ENCODE results near the gene CARMIL1. TPM values are rescaled to one million over a fixed set of nuclear protein-coding genes. Genes with fewer than 3 reads are reported as not detected.

Gene CARMIL1
- total RNA-seq, 1 donor from 2014 or later: 19.6 TPM

DNA sequence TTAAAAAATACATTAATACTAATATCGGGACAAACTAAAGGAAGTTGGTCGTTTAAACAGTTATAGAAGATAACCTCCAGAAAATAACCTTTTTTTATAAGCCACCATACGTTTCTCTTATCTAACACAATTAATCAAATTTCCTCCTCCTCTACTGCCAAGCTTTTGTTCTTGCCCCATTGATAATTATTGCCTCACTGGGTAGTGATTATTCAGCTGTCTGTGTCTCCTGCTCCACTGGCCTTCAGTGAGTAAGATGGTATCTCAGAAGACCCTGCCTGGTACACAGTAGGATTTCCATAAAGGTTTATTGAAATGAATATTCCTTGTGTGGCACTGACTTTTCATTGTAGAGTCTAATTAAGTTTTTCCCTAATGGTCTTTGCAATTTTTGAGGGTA is 207.4 kb downstream of the CARMIL1 start:
- Histone ChIP-seq H3K27me3 (no peaks in the 10 kb centered on the region), H3K4me1 (no peaks in the 10 kb centered on the region), H3K36me3 (no peaks in the 10 kb centered on the region), H3K4me3 (no peak overlapping the region), H3K27ac (no peak overlapping the region), H3K9me3 (no peaks in the 10 kb centered on the region)
- intact Hi-C loops (cut with DNase I): no loop called here
- DNase-seq (ENCODE audit: extremely low spot score in 2 of 2): no peak
- TF ChIP-seq, protein P1, sequence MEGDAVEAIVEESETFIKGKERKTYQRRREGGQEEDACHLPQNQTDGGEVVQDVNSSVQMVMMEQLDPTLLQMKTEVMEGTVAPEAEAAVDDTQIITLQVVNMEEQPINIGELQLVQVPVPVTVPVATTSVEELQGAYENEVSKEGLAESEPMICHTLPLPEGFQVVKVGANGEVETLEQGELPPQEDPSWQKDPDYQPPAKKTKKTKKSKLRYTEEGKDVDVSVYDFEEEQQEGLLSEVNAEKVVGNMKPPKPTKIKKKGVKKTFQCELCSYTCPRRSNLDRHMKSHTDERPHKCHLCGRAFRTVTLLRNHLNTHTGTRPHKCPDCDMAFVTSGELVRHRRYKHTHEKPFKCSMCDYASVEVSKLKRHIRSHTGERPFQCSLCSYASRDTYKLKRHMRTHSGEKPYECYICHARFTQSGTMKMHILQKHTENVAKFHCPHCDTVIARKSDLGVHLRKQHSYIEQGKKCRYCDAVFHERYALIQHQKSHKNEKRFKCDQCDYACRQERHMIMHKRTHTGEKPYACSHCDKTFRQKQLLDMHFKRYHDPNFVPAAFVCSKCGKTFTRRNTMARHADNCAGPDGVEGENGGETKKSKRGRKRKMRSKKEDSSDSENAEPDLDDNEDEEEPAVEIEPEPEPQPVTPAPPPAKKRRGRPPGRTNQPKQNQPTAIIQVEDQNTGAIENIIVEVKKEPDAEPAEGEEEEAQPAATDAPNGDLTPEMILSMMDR (IDR thresholded peaks at IDR 0.05): no peak
- TF ChIP-seq POLR2AphosphoS5 (IDR thresholded peaks at IDR 0.05; ENCODE audit: insufficient read depth in 1 of 2, low read depth in 1 of 2) (no peak), POLR2A (IDR thresholded peaks at IDR 0.05) (no peak)

DNA sequence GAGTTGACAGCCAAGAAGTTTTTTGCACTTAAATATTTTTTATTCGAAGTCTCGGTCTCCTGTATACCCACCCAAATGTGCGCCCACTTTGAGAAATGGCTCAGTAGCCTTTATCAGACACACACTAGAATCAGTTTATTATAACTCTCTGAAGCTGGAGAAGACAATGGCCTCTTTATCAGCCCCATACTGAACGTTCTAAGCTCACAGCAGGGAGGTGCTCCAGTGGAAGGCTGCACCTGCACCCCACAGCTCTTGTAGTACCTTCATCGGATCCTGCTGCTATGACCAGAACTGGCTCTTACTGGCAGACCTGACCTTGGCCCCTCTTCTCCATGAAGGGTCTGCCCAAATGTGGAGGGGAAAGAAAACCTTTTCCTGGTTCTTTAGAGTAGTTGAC is 207.8 kb downstream of the CARMIL1 start:
- H3K4me3 ChIP-seq: no peak overlapping the region
- no peak overlapping the region for H3K27ac ChIP-seq
- no peaks in the 10 kb centered on the region for H3K27me3 ChIP-seq
- no peaks in the 10 kb centered on the region for H3K9me3 ChIP-seq
- no peak for DNase-seq (ENCODE audit: extremely low spot score in 2 of 2)
- H3K4me1 ChIP-seq: no peaks in the 10 kb centered on the region
- H3K36me3 ChIP-seq: no peaks in the 10 kb centered on the region
- TF ChIP-seq, protein P1 (IDR thresholded peaks at IDR 0.05): no peak
- TF ChIP-seq POLR2A (IDR thresholded peaks at IDR 0.05) (no peak), POLR2AphosphoS5 (IDR thresholded peaks at IDR 0.05; ENCODE audit: insufficient read depth in 1 of 2, low read depth in 1 of 2) (no peak)
- intact Hi-C loops (cut with DNase I): no loop called here

DNA sequence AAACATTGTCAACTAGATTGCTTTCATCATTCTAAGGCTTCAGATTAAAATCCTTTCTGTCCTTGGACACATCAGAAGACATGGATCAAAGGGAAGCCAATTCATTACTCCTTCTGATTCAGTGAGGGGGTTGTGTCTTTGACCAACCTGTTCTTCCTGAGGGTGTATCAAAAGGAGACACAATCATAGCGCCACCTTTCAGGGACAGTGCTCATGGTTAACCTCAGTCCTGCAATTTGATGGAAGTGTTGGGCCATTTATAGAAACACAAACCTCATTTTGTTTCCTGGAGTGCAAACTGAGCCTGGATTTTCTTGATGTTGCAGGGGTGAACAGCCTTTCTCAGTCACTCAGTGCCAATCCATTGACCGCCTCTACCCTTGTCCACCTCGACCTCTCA is 209.0 kb downstream of the CARMIL1 start:
- TF ChIP-seq, protein P1 (IDR thresholded peaks at IDR 0.05): no peak
- no peak for TF ChIP-seq POLR2AphosphoS5 (IDR thresholded peaks at IDR 0.05; ENCODE audit: insufficient read depth in 1 of 2, low read depth in 1 of 2)
- no peak for TF ChIP-seq POLR2A (IDR thresholded peaks at IDR 0.05)
- H3K9me3 ChIP-seq: no peaks in the 10 kb centered on the region
- intact Hi-C loops (cut with DNase I): no loop called here

DNA sequence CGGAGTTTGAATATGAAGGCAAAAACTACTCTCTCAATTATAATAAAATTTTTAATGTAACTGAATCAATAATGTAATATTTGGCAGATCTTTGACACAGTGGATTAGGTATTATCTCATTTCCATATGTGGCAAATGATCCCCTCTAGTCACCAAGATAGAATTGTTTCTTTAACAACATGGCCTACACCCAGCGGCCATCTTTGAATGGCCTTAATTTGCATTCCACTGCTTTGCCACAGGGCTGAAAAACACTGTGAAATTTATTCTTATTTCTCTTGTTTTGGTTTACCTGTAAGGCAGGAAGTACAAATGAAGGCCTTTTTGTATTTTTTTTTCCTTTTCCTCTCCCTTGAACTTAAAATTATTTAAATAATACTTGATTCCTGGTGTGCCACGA is 210.2 kb downstream of the CARMIL1 start:
- DNase-seq (ENCODE audit: extremely low spot score in 2 of 2): no peak
- TF ChIP-seq, protein P1 (IDR thresholded peaks at IDR 0.05): no peak
- TF ChIP-seq POLR2AphosphoS5 (IDR thresholded peaks at IDR 0.05; ENCODE audit: insufficient read depth in 1 of 2, low read depth in 1 of 2): no peak
- no peak for TF ChIP-seq POLR2A (IDR thresholded peaks at IDR 0.05)
- no peaks in the 10 kb centered on the region for H3K36me3 ChIP-seq
- intact Hi-C loops (cut with DNase I): no loop called here
- no peaks in the 10 kb centered on the region for H3K27me3 ChIP-seq
- H3K4me1 ChIP-seq: no peaks in the 10 kb centered on the region
- no peak overlapping the region for H3K27ac ChIP-seq
- H3K9me3 ChIP-seq: no peaks in the 10 kb centered on the region
- no peak overlapping the region for H3K4me3 ChIP-seq

More for the DNA sequence above, 209.0 kb downstream of the CARMIL1 start:
- H3K27me3 ChIP-seq: no peaks in the 10 kb centered on the region
- no peaks in the 10 kb centered on the region for H3K36me3 ChIP-seq
- no peak overlapping the region for H3K4me3 ChIP-seq
- H3K27ac ChIP-seq: no peak overlapping the region
- no peak for DNase-seq (ENCODE audit: extremely low spot score in 2 of 2)
- H3K4me1 ChIP-seq: no peaks in the 10 kb centered on the region

DNA sequence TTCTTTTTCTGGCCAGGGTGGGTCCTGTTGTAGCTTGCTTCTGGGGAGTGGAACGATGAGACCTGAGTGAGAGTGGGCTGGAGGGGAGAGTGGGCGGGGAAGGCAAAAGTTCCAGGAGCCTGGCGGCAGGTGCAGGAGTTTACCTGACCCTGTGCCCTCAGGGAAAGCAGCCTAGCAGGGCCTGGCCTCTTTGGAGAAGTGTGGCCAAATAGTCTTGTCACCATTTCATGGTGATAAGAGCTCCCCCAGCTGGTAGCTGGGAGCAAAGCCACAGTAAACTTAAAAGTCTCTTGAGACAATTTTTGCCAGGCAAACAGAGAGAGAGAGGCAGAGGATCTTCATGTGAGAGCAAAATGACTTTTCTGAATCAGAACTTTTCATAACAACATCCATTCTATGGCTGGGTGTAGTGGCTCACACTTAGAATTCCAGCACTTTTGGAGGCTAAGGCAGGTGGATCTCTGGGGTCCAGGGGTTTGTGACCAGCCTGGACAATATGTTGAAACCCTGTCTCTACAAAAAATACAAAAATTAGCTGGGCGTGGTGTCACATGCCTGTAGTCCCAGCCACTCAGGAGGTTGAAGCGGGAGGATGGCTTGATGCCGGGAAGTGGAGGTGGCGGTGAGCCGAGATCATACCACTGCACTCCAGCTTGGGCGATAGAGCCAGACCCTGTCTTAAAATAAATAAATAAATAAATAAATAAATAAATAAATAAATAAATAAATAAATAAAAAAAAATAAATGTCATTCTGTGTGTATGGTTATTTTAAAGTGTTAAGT is 211.0 kb downstream of the CARMIL1 start:
- DNase-seq (ENCODE audit: extremely low spot score in 2 of 2): no peak
- intact Hi-C loops (cut with DNase I): loop anchor here (2.0 kb wide), 1 partner anchor 211 kb away; the partner anchor contains the start of gene CARMIL1
- H3K4me1 ChIP-seq: no peaks in the 10 kb centered on the region
- no peak overlapping the region for H3K27ac ChIP-seq
- no peaks in the 10 kb centered on the region for H3K9me3 ChIP-seq
- peak in 1 of 2 donors; percentile 24 for TF ChIP-seq POLR2AphosphoS5 (IDR thresholded peaks at IDR 0.05; ENCODE audit: insufficient read depth in 1 of 2, low read depth in 1 of 2)
- no peak for TF ChIP-seq POLR2A (IDR thresholded peaks at IDR 0.05)
- TF ChIP-seq, protein P1 (IDR thresholded peaks at IDR 0.05): peak; percentile 51 to 83 (median 52)
- H3K27me3 ChIP-seq: no peaks in the 10 kb centered on the region
- H3K36me3 ChIP-seq: no peaks in the 10 kb centered on the region
- H3K4me3 ChIP-seq: no peak overlapping the region
